HG03565 (cell line): ENCODE results near the gene CCT7.

ENCODE experiments used
- ATAC-seq: cut with Tn5 transposase; IDR thresholded peaks from one replicate; pipeline ENCODE4 v1.9.1; 2021; ENCODE audit warnings: mild to moderate bottlenecking, moderate library complexity; ENCODE audit not compliant: unreplicated experiment

CCT7 gene

DNA sequence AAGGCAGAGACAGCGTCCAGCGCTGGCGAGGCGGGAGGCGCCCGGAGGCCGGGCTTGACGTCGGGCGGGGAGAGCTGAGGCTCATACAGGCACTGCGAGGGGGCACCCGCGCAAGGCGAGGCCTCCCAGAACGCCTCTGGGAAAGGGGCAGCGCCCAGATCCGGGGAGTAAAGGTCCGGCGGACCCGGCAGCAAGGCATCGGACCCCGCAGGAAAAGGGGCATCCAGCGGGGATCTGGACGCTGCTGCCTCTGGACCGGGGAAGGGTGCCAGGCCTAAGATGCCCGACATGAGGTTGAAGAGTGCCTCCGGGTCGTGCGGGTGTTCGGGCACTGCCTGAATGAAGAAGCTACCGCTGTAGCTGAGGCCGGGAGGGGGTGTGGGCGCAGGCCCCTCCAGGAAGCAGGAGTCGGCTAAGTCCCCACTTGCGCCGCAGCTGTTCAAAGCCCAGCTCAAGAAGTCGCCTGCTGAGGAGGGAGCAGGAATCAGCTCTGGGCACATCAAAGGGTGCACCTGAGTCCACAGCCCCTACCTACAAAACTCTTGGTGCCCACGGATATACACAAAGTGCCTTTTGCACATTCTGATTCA is 58.3 kb downstream of the CCT7 start:
- ATAC-seq, result no peak

DNA sequence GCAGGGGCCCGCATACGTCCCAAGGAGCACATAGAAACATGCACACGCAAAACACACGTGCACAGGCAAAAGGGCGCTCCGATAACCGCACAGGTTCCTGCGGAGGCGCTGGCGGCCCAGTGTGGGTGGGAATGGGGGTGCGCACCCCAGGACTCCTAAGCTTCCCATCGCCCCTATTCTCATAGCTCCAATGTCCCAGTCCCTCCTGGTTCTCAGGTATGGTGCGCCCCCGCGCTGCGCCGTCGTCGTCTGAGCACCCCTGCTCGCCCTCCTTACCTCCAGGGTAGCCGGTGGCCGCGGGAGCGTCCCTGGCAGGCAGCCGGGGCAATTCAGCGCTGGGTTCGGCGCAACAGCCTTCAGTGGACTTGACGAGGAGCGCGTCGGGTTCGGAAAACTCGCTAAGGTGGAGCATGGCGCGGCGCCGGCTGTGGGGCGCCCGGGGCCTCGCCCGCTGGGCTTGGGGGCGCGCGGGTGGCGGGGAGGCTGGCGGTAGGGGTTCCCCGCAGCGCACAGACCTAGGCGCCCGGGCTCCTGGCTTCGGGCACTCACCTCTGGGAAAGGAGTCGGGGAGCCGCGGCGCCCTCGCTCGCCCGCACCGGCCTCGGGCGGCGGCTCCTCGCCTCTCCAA is 58.9 kb downstream of the CCT7 start:
- ATAC-seq, result no peak

DNA sequence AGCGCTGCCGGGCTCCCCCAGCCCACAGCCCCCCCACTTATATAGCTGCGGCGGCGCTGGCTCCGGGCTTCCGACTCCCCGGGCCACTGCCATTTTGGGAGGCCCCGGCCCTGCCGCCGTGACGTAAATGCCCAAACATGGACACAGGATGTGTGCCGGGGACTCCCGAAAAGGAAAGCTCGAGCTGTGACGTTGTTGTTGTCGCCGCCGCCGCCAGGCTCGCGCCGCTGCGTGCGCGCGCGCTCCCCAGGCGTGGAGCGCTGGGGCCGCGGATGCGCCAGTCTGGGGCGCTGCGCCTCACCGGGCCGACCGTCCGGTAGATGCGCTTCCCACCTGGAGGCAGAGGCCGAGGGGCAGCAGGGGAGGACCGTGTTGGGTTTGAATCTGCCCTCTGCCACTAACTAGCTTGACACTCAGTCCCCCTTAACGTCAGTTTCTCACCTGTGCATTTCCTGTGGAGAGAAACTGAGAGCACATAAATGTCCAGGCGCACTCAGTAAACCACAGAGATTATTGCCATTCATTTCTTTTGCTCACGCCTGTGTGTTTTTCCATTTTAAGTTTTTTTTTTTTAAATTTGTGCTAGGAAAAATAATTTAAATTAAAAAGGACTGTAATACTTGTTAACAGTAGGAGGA is 59.5 kb downstream of the CCT7 start, which contains the start of gene EGR4:
EGR4 (minus strand) TSS at position 15 of the 638 bp plus-strand sequence. CDS start 231 bp downstream, outside the sequence.
- ATAC-seq, result peak; percentile 89

DNA sequence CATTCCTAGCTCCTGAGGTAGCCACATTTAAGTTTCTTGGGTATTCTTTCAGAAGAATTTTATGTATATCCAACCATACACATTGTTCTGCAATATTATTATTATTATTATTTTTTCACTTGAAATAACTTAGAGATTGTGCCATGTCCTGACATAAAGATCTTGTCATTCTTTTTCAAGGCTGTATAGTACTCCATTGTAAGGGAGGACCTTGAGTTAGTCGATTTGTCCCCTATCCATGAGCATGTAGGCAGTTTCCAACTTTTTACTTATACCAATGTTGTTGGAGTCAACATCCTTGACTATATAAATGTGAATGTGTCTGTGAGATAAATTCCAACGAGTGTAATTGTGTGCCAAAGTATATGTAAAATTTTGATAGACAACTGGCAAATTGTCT is 60.1 kb downstream of the CCT7 start:
- no peak for ATAC-seq

DNA sequence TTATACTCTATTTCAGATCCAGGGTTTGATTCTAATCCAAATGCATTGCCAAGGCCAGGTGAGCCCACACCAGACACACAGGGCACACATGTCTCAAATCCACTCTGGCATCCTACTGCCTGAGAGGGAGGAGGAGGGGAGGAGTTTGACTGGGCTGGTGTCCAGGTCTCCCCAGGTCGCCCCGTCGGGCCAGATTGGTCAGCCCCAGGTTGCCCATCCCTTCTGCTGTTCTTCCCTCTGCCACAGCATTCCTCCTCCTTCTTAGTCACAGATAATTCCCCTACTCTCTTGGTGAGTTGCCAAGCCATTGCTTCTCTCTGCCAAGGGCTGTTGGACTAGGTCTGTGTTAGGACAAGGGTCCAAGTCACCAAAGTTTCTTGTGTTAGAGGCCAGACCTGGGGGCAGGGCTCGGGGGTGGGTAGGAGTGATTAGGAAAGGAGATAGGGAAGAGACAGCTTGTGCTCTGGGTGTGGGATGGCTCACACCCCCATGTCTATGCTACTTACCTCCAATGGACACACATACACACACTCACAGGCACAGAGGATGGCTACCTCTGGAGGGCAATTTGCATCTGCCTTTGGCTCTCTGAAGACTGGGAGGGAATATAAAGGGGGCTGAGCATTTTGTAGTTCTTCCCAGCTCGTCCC is 61.8 kb downstream of the CCT7 start:
- no peak for ATAC-seq

DNA sequence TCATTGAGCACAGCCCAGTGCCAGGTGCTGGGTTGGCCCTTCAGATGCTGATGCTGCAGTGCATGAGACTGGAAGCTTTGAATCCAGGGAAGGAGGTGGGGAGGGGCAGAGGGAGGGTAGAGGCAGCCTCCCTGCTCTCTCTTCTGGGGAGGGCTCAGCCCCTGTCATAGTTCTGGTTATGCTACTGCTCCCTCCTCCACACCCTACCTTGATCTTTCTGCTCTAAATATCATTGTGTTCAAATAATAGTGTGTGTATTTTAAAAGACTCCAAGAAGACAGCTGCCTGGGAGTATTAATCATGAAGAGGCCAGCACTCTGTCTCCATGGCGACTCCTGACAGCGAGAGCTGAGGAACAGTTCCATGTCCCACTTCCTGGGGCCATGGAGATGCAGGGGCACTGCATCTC is 63.0 kb downstream of the CCT7 start:
- no peak for ATAC-seq

DNA sequence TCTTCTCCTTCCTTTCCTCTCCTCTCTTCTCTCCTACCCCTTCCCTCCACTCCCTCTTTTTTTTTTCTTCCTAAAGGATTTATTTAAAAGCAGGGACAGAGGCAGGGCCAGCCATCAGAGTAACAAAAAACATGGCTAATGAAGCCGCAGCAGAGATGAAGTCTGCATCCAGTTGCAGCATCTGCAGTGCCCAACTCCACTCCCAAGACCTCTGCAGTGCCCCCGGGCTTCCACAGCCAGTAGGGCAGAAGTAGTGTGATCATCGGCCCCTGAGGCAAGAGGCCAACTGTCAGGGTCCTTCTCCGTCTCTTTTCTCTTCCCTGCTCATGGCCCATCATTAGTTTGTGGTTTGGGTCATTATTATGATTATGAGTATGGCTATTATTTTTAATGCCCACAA is 63.5 kb downstream of the CCT7 start:
- no peak for ATAC-seq

DNA sequence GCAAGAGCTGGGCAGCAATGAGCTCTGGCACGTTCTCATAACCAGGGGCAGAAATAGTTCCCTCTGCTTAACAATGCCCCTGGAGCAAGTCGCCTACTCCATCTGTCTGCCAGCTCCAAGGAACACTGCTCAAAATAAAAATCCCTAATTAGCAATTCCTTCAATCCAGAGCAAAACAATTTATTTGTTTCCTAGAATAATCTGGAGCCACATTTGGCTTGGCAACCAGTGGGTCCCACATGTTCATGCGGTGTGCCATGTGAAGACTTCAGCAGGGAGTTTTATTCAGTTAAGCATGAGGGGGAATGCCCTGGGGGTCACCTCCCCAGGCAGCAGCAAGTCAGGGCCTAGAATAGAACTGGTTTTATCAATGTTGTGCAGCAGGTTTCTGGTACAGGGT is 66.8 kb downstream of the CCT7 start:
- ATAC-seq, result no peak

DNA sequence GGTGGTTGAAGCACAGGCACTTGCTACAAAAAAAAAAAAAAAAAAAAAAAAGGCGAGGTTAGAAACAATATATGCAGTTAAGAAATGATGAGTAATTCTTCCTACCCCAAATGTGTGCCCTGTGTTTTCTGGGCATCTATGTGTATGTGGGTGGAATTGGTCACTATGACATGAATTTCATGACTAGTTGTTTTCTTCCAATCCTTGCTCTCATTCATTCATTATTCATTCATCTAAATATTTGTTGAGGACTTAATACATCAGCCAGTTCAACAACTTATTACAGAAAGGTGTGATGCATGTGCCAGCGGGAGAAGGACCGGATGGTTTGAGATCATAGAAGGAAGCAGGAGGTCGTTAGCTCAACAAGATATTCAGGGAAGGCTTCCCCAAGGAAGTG is 67.5 kb downstream of the CCT7 start:
- ATAC-seq, result no peak
